ENCODE results near the gene DIS3L2. TPM values are rescaled to one million over a fixed set of nuclear protein-coding genes. Genes with fewer than 3 reads are reported as not detected.
"Not testable (repeated sequence)": the region's sequence is repeated elsewhere in the genome, so short reads cannot be mapped to it uniquely, and the experiment has no call there.

Gene DIS3L2
- total RNA-seq, 1 experiment from 2014 or later: 20.2 TPM

DNA sequence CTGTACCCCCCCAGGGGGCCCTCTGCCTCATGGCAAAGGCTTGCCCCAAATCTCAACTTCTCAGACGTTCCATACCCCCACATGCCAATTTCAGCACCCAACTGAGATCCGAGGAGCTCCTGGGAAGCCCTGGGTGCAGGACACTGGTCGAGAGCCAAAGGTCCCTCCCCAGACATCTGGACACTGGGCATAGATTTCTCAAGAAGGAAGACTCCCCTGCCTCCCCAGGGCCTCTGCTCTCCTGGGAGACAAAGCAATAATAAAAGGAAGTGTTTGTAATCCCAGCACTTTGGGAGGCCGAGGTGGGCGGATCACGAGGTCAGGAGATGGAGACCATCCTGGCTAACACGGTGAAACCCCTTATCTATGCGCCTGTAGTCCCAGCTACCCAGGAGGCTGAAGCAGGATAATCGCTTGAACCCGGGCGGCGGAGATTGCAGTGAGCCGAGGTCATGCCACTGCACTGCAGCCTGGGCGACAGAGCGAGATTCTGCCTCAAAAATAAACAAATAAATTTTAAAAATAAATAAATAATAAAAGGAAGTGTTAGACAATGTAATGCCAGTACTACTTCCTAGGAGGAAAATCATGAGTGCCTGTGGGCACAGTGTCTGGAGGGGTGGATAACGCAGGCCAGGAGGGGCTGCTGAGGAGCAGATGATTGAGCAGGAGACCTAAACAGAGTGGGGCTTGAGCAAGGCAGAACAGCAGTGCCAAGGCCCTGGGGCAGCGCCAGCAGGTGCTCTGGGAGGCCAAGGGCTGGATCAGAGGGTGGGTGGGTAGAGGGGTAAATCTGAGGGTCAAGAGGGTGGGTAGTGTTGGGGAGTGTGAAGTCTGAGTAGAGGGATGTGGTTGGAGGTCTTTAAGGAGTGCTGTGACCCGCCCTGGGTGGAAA is 421.1 kb downstream of the DIS3L2 start:
- no peak for DNase-seq (ENCODE audit: low read depth)
- in situ Hi-C loops (cut with HindIII; ENCODE audit: low pct_unique_long_range_greater_than_20kb, low sequenced_read_pairs): no loop called here

DNA sequence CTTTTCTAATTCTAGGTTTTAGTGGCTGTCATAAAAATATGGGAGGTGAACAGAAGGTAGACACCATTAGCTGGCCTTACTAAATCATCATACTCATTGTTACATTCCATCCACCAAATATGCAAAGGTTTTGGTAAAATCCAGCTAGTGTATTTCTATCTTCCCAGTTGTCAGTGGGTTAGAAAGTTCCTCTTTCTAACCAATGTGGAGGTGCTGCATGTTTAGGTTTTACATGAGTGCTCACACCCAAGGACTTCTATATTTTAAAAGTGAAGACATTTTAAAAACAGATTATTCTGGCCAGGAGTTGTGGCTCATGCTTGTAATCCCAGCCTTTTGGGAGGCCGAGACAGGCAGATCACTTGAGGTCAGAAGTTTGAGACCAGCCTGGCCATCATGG is 423.0 kb downstream of the DIS3L2 start:
- no peak for DNase-seq (ENCODE audit: low read depth)
- in situ Hi-C loops (cut with HindIII; ENCODE audit: low pct_unique_long_range_greater_than_20kb, low sequenced_read_pairs): no loop called here

DNA sequence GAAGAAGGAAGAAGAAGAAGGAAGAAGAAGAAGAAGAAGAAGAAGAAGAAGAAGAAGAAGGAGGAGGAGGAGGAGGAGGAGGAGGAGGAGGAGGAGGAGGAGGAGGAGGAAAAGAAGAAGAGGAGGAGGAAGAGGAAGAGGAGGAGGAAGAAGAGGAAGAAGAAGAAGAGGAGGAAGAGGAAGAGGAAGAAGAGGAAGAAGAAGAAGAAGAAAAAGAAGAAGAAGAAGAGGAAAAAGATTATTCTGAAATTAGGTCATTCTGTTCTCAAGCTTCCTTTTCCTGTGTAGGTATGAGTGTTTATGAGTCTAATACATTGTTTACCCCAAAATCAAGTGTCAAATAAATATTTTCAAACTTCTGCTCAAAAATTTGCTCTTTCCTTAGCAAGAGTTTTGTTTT is 423.5 kb downstream of the DIS3L2 start:
- DNase-seq (ENCODE audit: low read depth); in situ Hi-C loops (cut with HindIII; ENCODE audit: low pct_unique_long_range_greater_than_20kb, low sequenced_read_pairs): not testable (repeated sequence)

DNA sequence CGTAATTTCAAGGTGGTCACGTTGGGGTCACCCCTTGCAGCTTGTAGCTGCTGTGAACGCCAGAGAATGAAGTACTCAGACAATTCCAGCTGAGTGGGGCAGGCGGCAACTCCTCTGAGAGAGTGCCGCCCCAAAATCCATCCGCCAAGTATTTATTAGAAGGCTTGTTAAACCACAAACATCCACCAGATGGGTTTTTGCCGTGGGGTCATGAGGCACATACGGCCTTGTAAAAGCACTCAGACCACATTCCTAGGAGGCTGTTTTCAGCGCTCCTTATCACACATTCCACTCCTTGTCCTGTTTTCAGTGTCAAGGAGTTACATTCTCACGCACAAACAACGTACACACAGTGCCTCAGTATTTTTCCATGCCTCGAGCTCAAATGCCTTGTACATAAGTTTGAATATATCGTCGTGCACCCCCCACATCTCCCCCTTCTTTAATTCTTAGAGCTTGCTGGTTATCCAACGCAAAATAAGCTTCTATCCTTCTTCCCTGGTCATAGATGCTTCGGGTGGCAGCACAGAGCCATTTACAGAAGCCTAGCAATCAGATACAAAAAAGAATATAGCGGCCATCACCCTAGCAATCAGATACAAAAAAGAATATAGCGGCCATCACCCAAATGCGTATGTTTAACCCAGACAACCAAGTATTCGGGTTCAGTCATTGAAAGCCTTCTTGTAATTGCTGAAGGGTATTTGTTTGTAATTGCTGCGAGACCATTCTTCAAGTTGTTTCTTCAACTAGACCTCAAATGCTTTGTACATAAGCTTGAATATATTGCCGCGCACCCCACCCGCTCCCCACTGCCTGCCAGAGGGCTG is 424.4 kb downstream of the DIS3L2 start:
- DNase-seq (ENCODE audit: low read depth): no peak
- in situ Hi-C loops (cut with HindIII; ENCODE audit: low pct_unique_long_range_greater_than_20kb, low sequenced_read_pairs): no loop called here

DNA sequence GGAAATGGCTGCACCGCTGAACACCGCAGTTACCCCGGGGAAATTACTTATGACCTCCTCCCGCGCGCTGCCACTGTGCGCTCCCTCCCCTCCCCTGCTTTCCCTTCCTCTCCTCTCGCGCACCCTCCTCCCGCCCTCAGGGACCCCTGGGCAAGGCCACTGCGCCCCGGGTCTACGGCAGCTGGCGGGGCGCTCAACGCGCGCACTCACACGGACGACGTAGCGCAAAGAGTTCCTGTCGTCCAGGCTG is 424.9 kb downstream of the DIS3L2 start:
- no peak for DNase-seq (ENCODE audit: low read depth)
- in situ Hi-C loops (cut with HindIII; ENCODE audit: low pct_unique_long_range_greater_than_20kb, low sequenced_read_pairs): no loop called here

Other genes with a start within 250 kb of the DIS3L2 start
- 44.9 and 45.4 TPM in 2 replicates for gene PDE6D, start 180.4 kb upstream of the DIS3L2 start, total RNA-seq (2014; rRNA removed; shearing (Covaris generic); ENCODE audit: low replicate concordance)
- 27.8 and 30.6 TPM in 2 replicates for gene COPS7B, start 175.3 kb upstream of the DIS3L2 start, total RNA-seq (2014; rRNA removed; shearing (Covaris generic); ENCODE audit: low replicate concordance)
- not detected in 2 replicates for gene NPPC, start 35.3 kb upstream of the DIS3L2 start, total RNA-seq (2014; rRNA removed; shearing (Covaris generic); ENCODE audit: low replicate concordance)